ENCODE measurements around the gene LIMS2.
A peak's percentile ranks its signal among the peaks of the same experiment; 100 is the strongest.

The LIMS2 gene

DNA sequence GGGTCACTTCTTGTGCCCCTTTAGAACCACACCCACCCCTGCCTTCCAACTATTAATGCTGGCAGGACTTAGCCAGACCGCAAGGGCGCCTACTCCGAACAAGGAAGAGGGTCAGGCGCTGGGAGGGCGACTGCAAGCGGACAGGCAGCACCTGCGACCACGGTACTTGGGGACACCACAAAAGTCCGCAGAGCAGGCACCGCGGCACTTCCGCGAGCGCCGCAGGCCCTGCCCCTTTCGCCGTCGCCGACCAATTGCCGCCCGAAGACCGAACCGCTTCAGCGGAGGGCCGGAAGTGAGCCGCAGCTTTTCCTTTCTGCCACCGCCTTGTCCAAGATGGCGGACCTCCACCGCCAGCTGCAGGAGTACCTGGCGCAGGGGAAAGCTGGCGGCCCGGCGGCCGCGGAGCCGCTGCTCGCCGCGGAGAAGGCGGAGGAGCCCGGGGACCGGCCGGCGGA lies 25.9 kb upstream of the LIMS2 start, which contains the start of gene SFT2D3:
Gene SFT2D3 (plus strand): TSS at position 305 of the 458 bp plus-strand sequence. CDS start 32 bp downstream, at position 337.
- DNase-seq (ENCODE audit: low spot score) = peak; percentile 95

DNA sequence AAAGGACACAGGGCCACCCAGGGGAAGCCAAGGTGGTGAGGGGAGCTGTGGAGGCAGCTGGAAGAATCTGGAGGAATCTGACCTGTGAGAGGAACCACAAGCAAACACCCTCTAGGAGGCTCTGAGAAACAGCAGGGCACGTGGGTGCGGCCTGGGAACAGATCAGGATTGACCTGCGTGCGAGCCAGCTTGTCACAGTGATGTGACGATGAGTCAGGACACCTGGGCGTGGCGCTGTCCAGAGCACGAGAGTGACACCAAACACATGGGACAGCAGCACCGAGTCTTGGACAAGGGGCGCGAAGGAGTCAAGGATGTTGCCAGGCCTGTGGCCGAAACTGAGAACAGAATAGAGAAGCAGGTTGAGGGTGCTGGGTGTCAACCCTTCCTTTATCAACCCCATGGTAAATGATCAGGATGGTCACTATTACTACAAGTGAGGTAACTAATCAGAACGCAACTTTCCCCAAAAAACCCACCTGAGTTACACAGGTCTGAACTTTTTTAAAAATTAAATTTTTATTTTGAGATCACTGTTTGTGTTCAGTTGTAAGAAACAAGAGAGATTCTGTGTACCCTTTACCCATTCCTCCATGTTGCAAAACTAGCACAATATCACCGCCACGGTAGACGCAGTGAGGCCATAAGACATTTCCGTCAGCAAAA lies 25.3 kb upstream of the LIMS2 start:
- peak; percentile 42 for DNase-seq (ENCODE audit: low spot score)

DNA sequence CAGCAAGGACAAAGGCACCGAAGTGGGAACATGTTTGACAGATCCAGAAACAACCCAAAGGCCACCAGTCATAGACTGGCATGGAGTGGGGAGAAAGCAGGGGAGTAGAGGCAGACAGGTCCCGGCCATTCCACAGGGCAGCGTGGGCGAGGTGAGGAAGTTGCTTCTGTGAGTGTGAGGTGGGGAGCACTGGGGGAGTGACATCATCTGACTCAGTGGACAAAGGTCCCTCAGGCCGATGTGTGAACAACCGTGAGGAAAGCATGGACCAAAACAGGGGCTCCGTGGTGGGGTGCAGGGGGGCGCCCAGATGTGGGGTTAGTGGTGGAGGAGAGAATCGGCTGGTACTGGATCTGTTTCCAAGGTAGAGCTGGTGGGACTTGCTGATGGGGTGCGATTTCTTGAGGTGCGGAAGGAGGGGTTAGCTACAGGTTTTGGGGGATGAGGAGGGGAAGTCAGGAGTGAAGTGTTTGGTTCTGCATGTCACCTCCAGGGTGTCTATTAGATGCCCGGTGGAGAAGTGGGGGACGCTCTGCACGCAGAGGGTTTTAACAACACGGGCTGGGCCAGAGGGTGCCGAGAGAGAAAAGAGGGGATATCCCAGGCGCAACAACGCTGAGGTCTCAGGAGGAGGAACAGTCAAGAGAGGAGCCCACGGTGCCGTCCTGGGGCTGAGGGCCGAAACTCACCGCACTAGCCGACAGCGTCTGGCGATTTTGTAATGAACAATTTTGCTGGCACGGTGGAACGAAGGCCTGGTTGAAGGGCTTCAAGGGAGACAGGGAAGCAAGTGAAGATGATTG lies 23.4 kb upstream of the LIMS2 start:
- no peak for DNase-seq (ENCODE audit: low spot score)

DNA sequence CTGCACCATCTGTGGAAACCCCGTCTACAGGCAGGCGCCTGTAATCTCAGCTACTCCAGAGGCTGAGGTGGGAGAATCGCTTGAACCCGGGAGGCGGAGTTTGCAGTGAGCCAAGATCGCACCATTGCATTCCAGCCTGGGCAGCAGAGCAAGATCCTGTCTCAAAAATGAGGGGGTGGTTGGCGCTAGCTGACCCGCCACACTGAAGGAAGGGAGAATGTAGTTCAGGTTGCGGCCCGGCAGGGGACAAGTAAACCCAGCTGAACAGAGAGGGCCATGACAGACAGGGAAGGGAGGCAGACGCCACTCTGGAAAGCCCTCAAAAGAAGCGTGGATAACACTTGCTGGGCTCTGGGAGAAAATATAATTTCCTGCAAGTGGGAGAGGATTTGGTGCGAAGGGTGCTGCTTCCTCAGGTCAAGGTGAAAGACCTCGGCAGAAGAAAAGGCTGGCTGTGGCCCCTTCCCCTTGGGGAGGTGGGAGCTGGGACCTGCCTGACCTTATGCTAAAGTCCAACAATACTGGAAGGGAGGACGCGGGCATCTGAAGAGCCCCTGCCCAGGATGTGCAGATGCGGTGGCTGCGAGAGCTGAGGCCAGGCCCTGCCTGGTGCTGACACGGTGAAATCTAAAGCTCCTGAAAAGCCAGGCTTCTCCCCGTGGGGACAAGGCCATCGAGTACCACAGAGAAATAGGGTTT lies 22.3 kb upstream of the LIMS2 start:
- DNase-seq (ENCODE audit: low spot score) = no peak

DNA sequence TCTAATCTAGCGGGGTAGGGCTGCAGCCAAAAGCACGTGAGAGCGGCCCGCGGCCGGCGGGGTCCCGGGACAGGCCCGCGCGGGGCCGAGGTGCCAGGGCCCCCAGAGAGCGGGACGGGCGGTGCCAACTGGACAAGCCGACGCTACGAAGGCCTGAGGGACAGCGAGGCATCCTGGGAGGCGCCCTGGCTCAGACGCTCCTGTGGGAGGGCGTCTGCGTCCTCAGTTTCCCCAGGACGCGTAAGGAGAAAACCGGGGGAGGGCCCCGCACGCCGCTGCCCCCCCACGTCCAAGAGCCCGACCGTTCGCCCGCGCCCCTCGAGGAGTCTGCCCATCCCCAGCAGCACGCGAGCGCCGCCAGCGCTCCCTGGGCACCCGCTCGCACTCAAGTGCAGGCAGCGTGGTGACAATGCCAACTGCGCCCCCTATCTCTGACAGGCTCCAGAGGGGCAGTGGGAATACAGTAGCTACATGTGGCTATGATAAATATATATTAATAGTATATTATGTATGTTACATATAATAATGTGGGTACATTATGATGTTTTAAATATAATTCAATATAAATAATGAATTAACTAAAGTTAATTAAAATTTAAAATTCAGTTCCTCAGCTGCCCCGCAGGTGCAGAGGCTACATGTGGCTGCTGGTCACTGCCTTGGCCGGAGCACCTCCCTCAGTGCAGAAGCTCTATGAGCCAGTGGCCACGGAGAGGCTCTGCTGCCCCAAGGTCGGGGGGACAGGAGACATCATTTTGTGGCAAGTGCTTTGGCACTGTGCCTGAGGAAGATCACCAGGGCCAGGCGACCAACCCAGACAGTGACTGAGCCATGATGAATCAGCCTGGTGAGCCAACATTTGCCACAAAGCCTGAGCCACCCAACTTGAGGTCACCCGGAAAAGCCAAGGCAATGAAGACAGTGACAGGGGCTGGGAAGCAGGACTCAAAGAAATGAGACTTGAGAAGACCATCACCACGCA lies 20.5 kb upstream of the LIMS2 start:
- peak; percentile 84 for DNase-seq (ENCODE audit: low spot score)

DNA sequence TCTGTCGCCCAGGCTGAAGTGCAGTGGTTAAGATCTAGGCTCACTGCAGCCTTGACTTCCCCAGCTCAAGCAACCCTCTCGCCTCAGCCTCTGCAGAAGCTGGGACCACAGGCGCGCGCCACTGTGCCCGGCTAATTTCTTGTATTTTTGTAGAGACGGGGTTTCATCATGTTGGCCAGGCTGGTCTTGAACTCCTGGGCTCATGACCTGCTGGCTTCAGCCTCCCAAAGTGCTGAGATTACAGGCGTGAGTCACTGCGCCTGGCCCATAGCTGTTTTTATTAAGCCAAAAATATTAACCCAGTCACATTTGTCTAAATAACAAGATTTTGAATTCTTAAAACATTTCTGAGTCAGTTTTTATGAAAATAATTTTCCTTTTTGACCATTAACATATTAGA lies 19.7 kb upstream of the LIMS2 start:
- DNase-seq (ENCODE audit: low spot score) = no peak

DNA sequence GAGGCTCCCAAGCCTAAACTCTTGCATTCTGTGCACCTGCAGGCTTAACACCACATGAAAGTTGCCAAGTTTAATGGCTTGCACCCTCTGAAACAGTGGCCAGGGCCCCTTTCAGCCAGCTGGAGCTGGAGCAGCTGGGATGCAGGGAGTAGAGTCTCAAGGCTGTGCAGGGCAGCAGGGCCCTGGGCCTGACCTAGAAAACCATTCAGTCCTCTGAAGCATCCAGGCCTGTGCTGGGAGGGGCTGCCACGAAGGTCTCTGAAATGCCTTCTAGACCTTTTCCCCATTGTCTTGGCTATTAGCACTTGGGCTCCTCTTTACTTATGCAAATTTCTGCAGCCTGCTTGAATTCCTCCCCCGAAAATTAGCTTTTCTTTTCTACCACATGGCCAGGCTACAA lies 15.4 kb upstream of the LIMS2 start:
- DNase-seq (ENCODE audit: low spot score) = no peak

DNA sequence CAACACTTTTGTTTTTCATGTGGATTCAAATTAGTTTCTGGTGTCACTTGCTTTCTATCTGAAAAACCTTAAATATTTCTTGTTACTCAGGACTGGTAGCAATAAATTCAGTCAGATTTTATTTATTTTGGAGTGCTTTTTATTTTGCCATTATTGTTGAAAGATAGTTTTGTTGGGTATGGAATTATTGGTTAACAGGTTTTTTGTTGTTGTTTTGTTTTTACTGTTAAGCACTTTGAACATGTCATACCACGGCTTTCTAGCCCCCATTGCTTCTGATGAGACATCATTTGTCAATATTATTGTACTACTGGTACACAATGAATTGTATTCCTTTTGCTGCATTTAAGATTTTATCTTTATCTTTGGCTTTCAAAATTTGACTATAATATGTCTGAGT lies 13.1 kb upstream of the LIMS2 start:
- no peak for DNase-seq (ENCODE audit: low spot score)

DNA sequence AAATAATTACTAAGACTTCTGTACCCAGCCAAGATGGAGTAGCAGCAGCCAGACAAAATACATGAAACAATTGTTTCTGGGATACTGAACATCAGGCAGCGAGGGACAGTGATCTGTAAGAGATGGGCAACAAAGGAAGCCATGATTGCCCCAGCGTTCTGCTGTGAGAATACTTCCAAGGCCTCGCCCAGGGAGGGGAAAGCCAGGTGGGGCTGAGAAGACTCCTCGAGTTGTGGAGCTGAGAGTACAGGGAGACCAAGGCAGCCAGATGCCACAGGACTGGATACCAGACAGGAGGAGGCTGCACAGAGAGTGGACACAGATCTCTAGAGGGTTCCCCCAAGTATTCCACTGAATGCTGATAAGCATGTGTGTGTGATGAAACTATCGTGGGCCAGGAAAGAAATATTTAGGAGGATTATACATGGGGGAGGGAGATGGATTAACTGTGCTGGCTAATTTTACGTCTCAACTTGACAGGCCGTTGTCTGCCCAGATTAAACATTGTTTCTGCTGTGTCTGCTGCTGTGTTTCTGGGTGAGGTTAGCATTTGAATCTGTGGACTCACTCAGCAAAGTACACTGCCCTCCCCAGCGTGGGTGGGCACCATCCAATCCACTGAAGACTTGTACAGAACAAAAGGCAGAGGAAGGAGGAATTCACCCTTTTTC lies 10.2 kb upstream of the LIMS2 start:
- no peak for DNase-seq (ENCODE audit: low spot score)

DNA sequence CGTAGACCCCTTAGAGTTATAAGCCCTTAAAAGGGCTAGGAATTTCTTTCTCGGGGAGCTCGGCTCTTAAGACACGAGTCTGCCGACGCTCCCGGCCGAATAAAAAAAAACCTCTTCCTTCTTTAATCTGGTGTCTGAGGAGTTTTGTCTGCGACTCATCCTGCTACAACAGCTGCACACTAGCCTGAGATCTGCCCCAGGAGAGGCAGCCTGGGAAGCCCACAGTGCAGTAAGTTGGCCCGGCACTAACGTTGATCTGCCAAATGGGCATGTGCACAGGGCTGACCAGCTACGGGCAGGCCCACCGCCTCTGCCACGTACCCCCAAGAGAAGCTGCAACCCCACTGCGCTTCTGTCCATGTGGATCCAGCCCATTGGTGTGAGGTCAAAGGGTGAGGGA lies 8.4 kb upstream of the LIMS2 start:
- DNase-seq (ENCODE audit: low spot score) = no peak

DNA sequence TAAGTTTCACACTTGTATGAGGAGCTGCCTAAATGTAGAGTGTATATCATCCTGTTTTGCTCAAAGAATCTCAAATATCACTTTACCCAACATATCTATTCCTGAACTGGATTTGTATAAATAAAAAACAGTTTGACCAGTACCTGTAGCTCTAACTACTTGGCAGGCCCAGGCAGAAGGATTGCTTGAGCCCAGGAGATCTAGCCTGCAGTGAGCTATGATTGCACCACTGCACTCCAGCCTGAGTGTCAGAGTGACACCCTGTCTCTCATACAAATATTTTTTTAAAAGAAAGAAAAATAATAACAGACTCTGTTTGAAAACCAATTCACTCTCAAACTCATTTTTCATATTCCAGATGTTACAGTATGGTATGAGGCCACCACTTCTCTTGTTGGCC lies 7.7 kb upstream of the LIMS2 start:
- DNase-seq (ENCODE audit: low spot score) = no peak

DNA sequence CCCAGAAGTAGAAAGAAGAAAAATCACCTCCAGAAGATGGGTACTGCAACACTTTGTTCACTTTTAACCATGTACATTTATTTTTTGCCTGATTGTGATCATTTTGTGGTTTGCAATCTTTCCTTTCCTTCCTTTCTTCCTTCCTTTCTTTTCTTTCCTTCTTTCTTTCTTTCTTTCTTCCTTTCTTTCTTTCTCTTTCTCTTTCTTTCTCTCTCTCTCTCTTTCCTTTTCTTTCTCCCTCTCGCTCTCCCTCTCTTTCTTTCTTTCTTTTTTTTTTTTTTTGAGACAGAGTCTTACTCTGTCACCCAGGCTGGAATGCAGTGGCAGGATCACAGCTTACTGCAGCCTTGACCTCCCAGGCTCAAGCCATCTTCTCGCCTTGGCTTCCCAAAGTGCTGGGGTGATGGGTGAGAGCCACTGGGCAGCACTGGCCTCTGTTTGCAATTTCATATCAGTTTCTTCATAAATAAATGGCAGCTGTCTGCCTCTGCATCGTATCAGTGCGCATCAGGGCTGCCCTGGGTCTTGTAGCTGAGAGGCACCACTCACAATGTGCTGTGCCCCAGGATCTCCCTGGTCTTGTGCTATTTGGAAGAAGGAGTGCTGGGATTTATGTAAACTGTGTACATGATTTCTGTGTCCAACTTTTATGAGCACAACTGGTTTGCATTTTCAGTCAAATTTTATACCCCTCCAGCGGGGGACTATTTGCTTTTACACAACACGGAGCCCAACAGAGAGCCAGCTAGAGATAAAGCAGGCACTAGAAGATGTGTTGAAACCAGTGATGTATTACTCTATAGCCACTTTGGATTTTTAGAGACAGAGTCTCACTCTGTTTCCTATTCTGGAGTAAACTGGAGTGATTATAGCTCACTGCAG lies 6.9 kb upstream of the LIMS2 start:
- DNase-seq (ENCODE audit: low spot score) = peak; percentile 4

DNA sequence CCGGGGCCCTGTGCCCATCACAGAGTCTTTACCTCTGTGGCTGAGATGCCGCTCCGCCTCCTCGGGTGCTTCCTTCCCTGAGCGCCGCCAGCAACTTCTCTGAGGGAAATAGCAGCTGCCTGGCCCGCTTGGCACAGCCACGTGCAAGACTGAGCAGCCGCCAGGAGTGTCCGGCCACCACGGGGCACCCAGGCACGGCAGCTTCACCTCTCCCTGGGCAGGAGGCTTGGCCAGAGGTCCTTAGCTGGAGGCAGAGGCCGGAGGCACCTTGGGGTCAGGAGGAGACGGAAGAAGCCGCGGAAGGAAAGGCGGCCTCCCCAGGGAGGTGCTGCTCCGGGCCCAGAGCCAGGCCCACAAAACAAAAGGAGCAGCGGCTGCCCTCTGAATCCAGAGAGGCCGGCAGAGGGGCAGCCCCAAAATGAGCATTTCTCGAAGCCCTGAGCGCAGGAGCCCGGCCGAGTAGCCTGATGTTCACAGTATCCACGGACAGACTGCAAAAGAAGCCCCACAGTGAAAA lies 6.0 kb upstream of the LIMS2 start:
- DNase-seq (ENCODE audit: low spot score) = peak; percentile 34

DNA sequence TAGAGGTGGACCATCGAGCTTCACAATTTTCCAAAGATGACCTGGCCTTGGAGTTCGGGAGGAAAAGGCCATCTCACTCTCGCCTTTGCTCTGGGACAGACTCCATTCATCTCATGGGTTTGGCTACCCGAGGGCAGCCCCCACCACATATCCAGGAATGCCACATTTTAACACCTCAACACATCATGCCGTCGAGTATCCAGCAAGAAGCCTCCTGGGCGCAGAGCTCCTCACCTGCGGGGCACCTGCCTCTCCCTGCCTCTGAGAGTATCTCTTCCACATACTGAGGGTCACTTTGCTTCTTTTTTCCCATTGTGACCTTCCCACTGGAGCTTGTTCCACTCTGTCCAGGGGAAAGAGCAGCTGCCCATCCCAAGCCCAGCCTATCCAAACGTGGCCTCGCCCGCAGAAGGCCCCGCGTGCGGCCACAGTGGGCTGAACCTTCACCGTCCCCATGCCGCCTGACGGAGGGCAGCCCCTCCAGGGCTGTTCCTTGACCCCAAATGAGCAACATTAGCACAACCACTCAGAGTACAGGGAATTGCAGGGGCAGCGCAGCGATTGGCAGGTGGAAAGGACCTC lies 5.5 kb upstream of the LIMS2 start:
- DNase-seq (ENCODE audit: low spot score) = no peak

DNA sequence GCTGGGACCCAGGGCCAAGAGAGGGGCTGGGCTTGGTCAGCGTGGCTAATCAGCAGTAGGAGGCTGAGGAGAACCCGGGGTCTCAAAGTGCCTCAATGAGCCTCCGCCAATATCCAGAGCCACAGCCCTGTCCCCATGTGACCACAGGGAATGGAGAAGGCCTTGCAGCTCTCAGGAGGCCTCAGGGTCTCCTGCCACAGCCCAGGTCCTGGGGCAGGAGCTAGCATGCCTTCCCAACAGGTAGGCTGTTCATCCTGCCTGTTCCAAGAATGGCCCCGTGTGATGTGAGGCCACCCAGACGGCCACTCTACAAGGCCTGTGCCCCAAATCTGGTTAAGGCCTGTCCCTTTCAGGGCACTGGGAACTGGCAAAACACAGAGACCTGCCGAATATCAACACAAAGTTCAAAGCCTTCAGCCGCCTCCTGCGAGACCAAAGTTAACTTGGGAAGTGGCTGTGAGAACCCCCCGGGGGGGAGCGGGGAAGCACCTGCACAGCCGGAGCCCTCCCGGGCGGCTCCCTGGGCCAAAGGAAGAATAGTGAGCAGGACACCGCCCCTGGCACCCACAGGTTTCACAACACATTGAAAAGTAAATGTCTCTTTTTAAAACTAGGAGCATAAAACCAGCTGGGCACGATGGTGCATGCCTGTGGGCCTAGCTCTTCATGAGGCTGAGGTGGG lies 4.5 kb upstream of the LIMS2 start:
- peak; percentile 10 for DNase-seq (ENCODE audit: low spot score)

DNA sequence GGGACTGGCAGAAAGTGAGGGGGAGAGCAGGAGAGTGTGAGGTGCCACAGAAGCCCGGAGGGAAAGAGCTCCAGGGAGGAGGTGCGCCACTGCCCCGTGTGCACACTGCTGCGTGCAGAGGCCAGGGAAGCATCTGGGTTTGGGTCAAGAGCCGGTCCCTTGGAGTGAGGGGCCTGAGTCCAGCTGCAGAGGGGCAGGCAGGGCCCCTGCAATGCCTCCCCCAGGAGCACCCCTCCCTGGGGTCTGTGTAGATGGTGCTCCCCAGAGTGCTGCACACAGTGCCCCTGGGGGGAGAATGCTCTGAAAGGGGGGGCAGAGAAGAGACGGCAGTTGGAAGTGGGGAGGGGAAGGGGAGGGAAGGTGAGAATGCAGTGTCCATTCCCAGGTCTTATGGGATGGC lies 3.7 kb upstream of the LIMS2 start:
- peak; percentile 2 for DNase-seq (ENCODE audit: low spot score)

DNA sequence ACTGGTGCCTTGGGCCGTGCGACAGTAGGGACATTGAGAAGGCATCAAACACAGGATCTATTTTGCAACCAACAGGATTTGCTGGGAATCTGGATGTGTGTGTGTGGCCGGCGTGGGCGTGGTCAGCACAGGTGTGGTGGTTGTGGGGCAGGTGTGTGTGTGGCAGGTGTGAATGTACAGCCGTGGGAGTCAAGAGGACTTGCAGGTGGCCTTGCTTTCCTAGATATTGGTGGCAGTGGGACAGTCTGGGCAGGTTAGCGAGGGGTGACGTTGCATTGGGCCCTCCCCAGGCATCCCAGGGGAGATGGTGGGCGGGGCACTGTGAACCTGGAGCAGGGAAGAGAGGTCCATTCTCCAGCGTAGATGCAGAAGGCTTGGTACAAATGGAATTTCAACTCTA lies 3.2 kb upstream of the LIMS2 start:
- peak; percentile 3 for DNase-seq (ENCODE audit: low spot score)

DNA sequence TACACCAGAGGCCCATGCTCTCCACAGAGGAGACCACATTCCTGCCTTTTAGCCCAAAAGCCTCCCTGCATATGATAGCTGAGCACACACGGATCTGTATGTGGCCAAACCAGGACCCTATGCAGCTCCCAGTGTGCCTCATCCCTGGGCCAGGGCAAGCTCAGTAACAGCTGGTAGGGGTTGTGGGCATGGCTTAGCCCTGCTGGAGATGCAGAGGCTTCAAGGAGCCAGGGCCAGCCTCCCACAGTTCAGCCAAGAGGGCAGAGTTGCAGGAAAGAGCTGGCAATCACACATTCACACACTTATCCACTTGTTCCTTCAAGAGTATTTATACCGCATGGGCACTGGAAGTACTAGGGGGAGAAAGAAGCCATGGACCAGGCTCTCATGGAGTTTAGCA lies 1.6 kb upstream of the LIMS2 start:
- DNase-seq (ENCODE audit: low spot score) = peak; percentile 3
